OCI-LY1 (cell line): ENCODE data around the gene CHN2.

Experiments
- CTCF ChIP-seq: fragments of 200-600 bp; sonication (generic), shearing (Covaris generic); IDR thresholded peaks from 2 replicates; pipeline ENCODE4 v1.5.1; 2017; ENCODE audit warnings: mild to moderate bottlenecking, antibody characterized with exemption, low read length, moderate library complexity, mixed read lengths
- EZH2 ChIP-seq: fragments of 200-600 bp; sonication (generic), shearing (Covaris generic); IDR thresholded peaks from 2 replicates; pipeline ENCODE4 v1.8.0; 2017; ENCODE audit warnings: borderline replicate concordance, mixed run types, mild to moderate bottlenecking, antibody characterized with exemption, low read length, moderate library complexity, mixed read lengths

GRCh38 chr7:29495653-29496052 is 301.1 kb downstream of the CHN2 start:
- no peak for TF ChIP-seq CTCF
- TF ChIP-seq EZH2: no peak
